IMR-90 (cell line): ENCODE measurements around the gene ALKBH5.

Source experiments
- BHLHE40 ChIP-seq: fragments of 150-350 bp; IDR thresholded peaks from 2 replicates; pipeline ENCODE4 v1.6.1; 2016; ENCODE audit warnings: mild to moderate bottlenecking, low read depth, low read length
- FOS ChIP-seq: fragments of 150-350 bp; IDR thresholded peaks from 2 replicates; pipeline ENCODE4 v1.6.1; 2016; ENCODE audit warnings: low read depth, low read length
- MAZ ChIP-seq: IDR thresholded peaks from 2 replicates; pipeline ENCODE4 v1.6.1; 2012; ENCODE audit warnings: low read depth, mild to moderate bottlenecking, low read length, improper control_type of control experiment, moderate library complexity, borderline replicate concordance
- POLR2A ChIP-seq: IDR thresholded peaks from 2 replicates; pipeline ENCODE4 v1.6.1; 2012; ENCODE audit warnings: mild to moderate bottlenecking, low read depth, low read length
- TF ChIP-seq, protein P1 (sequence below): conservative IDR thresholded peaks from 2 replicates; pipeline ENCODE4 v1.5.1; 2012; ENCODE audit warnings: mild to moderate bottlenecking, low read depth, low read length, improper control_type of control experiment
- TF ChIP-seq, protein P2 (sequence below): fragments of 150-350 bp; IDR thresholded peaks from 2 replicates; pipeline ENCODE4 v1.6.1; 2016; ENCODE audit warnings: low read depth, mild to moderate bottlenecking, low read length, moderate library complexity, borderline replicate concordance

DNA sequence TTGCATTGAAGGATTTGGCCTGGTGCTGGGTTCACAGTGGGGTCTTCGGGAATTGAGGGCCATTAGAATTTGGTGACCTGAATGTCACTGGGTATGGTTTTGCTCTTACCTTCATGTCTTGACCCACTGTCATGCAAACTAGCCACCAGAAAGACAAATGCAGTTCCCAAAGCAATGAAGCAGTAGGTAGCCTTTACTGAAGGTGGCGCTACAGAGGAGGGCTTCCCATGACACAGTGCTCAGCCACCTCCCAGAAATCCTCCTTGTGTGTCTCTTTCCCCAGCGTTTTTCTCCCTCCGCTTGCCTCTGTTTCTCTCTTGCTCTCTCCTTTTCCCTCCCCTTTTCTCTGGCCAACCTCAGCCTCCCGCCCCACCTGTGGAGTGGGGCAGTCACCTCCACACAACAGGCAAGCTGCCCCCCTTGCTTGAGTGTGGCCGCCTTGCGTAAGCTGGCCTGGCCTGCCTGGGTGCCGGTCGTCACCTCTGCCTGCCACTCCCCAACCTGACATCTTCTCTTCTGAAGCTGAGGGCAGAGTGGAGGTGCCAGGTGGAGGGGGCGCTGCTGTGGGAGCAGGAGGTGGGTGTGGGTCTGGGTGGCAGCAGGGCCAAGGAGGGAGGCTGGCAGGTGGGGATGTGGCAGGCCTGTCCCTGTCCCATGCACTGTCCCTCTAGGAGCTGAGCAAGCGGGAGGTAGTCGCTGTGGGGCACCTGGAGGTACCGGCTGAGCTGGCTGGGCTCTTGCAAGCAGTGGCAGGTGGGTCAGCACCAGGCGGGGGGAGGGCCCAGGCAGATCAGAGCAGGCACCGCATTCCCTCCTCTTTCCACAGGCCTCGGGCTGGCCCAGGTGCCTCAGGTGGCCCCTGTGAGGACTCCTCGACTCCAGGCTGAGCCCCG is 40.3 kb upstream of the ALKBH5 start:
- TF ChIP-seq, protein P1, sequence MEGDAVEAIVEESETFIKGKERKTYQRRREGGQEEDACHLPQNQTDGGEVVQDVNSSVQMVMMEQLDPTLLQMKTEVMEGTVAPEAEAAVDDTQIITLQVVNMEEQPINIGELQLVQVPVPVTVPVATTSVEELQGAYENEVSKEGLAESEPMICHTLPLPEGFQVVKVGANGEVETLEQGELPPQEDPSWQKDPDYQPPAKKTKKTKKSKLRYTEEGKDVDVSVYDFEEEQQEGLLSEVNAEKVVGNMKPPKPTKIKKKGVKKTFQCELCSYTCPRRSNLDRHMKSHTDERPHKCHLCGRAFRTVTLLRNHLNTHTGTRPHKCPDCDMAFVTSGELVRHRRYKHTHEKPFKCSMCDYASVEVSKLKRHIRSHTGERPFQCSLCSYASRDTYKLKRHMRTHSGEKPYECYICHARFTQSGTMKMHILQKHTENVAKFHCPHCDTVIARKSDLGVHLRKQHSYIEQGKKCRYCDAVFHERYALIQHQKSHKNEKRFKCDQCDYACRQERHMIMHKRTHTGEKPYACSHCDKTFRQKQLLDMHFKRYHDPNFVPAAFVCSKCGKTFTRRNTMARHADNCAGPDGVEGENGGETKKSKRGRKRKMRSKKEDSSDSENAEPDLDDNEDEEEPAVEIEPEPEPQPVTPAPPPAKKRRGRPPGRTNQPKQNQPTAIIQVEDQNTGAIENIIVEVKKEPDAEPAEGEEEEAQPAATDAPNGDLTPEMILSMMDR: peak; percentile 44
- no peak for TF ChIP-seq POLR2A
- TF ChIP-seq MAZ: no peak
- no peak for TF ChIP-seq BHLHE40
- TF ChIP-seq, protein P2, sequence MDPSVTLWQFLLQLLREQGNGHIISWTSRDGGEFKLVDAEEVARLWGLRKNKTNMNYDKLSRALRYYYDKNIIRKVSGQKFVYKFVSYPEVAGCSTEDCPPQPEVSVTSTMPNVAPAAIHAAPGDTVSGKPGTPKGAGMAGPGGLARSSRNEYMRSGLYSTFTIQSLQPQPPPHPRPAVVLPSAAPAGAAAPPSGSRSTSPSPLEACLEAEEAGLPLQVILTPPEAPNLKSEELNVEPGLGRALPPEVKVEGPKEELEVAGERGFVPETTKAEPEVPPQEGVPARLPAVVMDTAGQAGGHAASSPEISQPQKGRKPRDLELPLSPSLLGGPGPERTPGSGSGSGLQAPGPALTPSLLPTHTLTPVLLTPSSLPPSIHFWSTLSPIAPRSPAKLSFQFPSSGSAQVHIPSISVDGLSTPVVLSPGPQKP: no peak
- TF ChIP-seq FOS: no peak
